Measurements from ENCODE around the gene RARB. TPM values are rescaled to one million over a fixed set of nuclear protein-coding genes. Genes with fewer than 3 reads are reported as not detected.

The RARB gene
- total and polyA plus RNA-seq, 2 donors (not counting 1 experiment from before 2014, with no cell fraction given): 9.4 to 13.3 TPM

GRCh38 chr3:25444273-25444672 is 16.2 kb downstream of the RARB start:
- no peak for DNase-seq (ENCODE audit: low read depth in 2 of 2)
- no peak overlapping the region for H2AFZ ChIP-seq (ENCODE audit: low read length)
- H3K4me1 ChIP-seq (ENCODE audit: control insufficient read depth, extremely low read depth, insufficient read depth, low read length): peaks cover 3% of the 10 kb centered on the region
- no peaks in the 10 kb centered on the region for H3K9me3 ChIP-seq (ENCODE audit: control insufficient read depth, insufficient read depth, low read depth, low read length)
- no peak overlapping the region for H3K27ac ChIP-seq (ENCODE audit: insufficient read depth, low read length)
- H3K27me3 ChIP-seq (ENCODE audit: control insufficient read depth, insufficient read depth, low read length): no peaks in the 10 kb centered on the region
- H3K4me2 ChIP-seq (ENCODE audit: extremely low read depth, insufficient read depth, low read length): no peak overlapping the region
- H3K79me2 ChIP-seq (ENCODE audit: control insufficient read depth, insufficient read depth, low read length): no peaks in the 10 kb centered on the region
- no peak overlapping the region for H3K4me3 ChIP-seq (replicated peaks in 1 of 4; ENCODE audit: control extremely low read depth in 1 of 4, insufficient read depth in 1 of 4, low read depth in 3 of 4, low read length in 4 of 4)
- H4K20me1 ChIP-seq (ENCODE audit: control insufficient read depth, extremely low read depth, insufficient read depth, low read length): no peaks in the 10 kb centered on the region
- no peaks in the 10 kb centered on the region for H3K36me3 ChIP-seq (ENCODE audit: control insufficient read depth, insufficient read depth, low read length)
- TF ChIP-seq CTCF (conservative IDR thresholded peaks at IDR 0.05 in 1 of 2, IDR thresholded peaks at IDR 0.05 in 1 of 2; ENCODE audit: low read depth in 1 of 2, low read length in 2 of 2): no peak
- no peak for TF ChIP-seq EZH2 (IDR thresholded peaks at IDR 0.05; ENCODE audit: low read length, missing control alignments)
- H3K9ac ChIP-seq (ENCODE audit: insufficient read depth, low read length): no peak overlapping the region

- no peak overlapping the region for H3K9ac ChIP-seq (ENCODE audit: insufficient read depth, low read length)
- no peaks in the 10 kb centered on the region for H3K79me2 ChIP-seq (ENCODE audit: control insufficient read depth, insufficient read depth, low read length)
- TF ChIP-seq CTCF (conservative IDR thresholded peaks at IDR 0.05 in 1 of 2, IDR thresholded peaks at IDR 0.05 in 1 of 2; ENCODE audit: low read depth in 1 of 2, low read length in 2 of 2) (no peak), EZH2 (IDR thresholded peaks at IDR 0.05; ENCODE audit: low read length, missing control alignments) (no peak)
- H3K27ac ChIP-seq (ENCODE audit: insufficient read depth, low read length): no peak overlapping the region
- H4K20me1 ChIP-seq (ENCODE audit: control insufficient read depth, extremely low read depth, insufficient read depth, low read length): no peaks in the 10 kb centered on the region
- no peak overlapping the region for H3K4me2 ChIP-seq (ENCODE audit: extremely low read depth, insufficient read depth, low read length)
- no peaks in the 10 kb centered on the region for H3K36me3 ChIP-seq (ENCODE audit: control insufficient read depth, insufficient read depth, low read length)
- no peaks in the 10 kb centered on the region for H3K27me3 ChIP-seq (ENCODE audit: control insufficient read depth, insufficient read depth, low read length)
- no peak for DNase-seq (ENCODE audit: low read depth in 2 of 2)
- H2AFZ ChIP-seq (ENCODE audit: low read length): no peak overlapping the region
- peaks cover 3% of the 10 kb centered on the region for H3K4me1 ChIP-seq (ENCODE audit: control insufficient read depth, extremely low read depth, insufficient read depth, low read length)
- no peak overlapping the region for H3K4me3 ChIP-seq (replicated peaks in 1 of 4; ENCODE audit: control extremely low read depth in 1 of 4, insufficient read depth in 1 of 4, low read depth in 3 of 4, low read length in 4 of 4)
- no peaks in the 10 kb centered on the region for H3K9me3 ChIP-seq (ENCODE audit: control insufficient read depth, insufficient read depth, low read depth, low read length)
These were observed 17.7 kb downstream of the RARB start for GRCh38 chr3:25445731-25446130.

- H3K36me3 ChIP-seq (ENCODE audit: control insufficient read depth, insufficient read depth, low read length): no peaks in the 10 kb centered on the region
- no peaks in the 10 kb centered on the region for H3K79me2 ChIP-seq (ENCODE audit: control insufficient read depth, insufficient read depth, low read length)
- peaks cover 3% of the 10 kb centered on the region for H3K4me1 ChIP-seq (ENCODE audit: control insufficient read depth, extremely low read depth, insufficient read depth, low read length)
- no peak overlapping the region for H3K4me3 ChIP-seq (replicated peaks in 1 of 4; ENCODE audit: control extremely low read depth in 1 of 4, insufficient read depth in 1 of 4, low read depth in 3 of 4, low read length in 4 of 4)
- no peaks in the 10 kb centered on the region for H4K20me1 ChIP-seq (ENCODE audit: control insufficient read depth, extremely low read depth, insufficient read depth, low read length)
- no peak overlapping the region for H3K9ac ChIP-seq (ENCODE audit: insufficient read depth, low read length)
- H2AFZ ChIP-seq (ENCODE audit: low read length): no peak overlapping the region
- H3K9me3 ChIP-seq (ENCODE audit: control insufficient read depth, insufficient read depth, low read depth, low read length): no peaks in the 10 kb centered on the region
- H3K27me3 ChIP-seq (ENCODE audit: control insufficient read depth, insufficient read depth, low read length): no peaks in the 10 kb centered on the region
- no peak overlapping the region for H3K27ac ChIP-seq (ENCODE audit: insufficient read depth, low read length)
- TF ChIP-seq CTCF (conservative IDR thresholded peaks at IDR 0.05 in 1 of 2, IDR thresholded peaks at IDR 0.05 in 1 of 2; ENCODE audit: low read depth in 1 of 2, low read length in 2 of 2) (no peak), EZH2 (IDR thresholded peaks at IDR 0.05; ENCODE audit: low read length, missing control alignments) (no peak)
- DNase-seq (ENCODE audit: low read depth in 2 of 2): no peak
- H3K4me2 ChIP-seq (ENCODE audit: extremely low read depth, insufficient read depth, low read length): no peak overlapping the region
These were observed 19.2 kb downstream of the RARB start for GRCh38 chr3:25447285-25447684.

Data from fibroblast of lung (primary cell).